ENCODE results near the gene LRSAM1. TPM values are rescaled to one million over a fixed set of nuclear protein-coding genes. Genes with fewer than 3 reads are reported as not detected.

The LRSAM1 gene
- total RNA-seq, 2 donors from 2014 or later, result 17.5 to 34.4 TPM

- peaks cover 60% of the 10 kb centered on the region for H3K36me3 Mint-ChIP-seq
- H3K9me3 Mint-ChIP-seq, result no peaks in the 10 kb centered on the region
- peak in 1 of 2 donors; percentile 11 for ATAC-seq
- H3K4me1 Mint-ChIP-seq (ENCODE audit: low read depth in 2 of 2), result peaks cover 44 to 46% of the 10 kb centered on the region in 2 donors
- no peak for DNase-seq (ENCODE audit: low spot score)
- peak overlapping the region; percentile 38 to 94 for H3K27ac Mint-ChIP-seq
- no peak overlapping the region for H3K4me3 Mint-ChIP-seq
- no peaks in the 10 kb centered on the region for H3K27me3 Mint-ChIP-seq
Measured at GRCh38 chr9:127444921-127445850, 6.1 kb upstream of the LRSAM1 start.

- ATAC-seq (no peak), DNase-seq (ENCODE audit: low spot score) (no peak)
- Mint-ChIP-seq H3K27ac (peak overlapping the region; percentile 93 to 94), H3K36me3 (peaks cover 58% of the 10 kb centered on the region), H3K4me1 (ENCODE audit: low read depth in 2 of 2) (peaks cover 49 to 53% of the 10 kb centered on the region in 2 donors), H3K27me3 (no peaks in the 10 kb centered on the region), H3K4me3 (no peak overlapping the region), H3K9me3 (no peaks in the 10 kb centered on the region)
Measured at GRCh38 chr9:127445851-127446712, 5.2 kb upstream of the LRSAM1 start.

- Mint-ChIP-seq H3K9me3 (no peaks in the 10 kb centered on the region), H3K27me3 (no peaks in the 10 kb centered on the region), H3K4me3 (peak overlapping the region; percentile 91), H3K27ac (peak overlapping the region; percentile 93 to 94), H3K36me3 (peaks cover 58% of the 10 kb centered on the region), H3K4me1 (ENCODE audit: low read depth in 2 of 2) (peaks cover 51 to 53% of the 10 kb centered on the region in 2 donors)
- DNase-seq (ENCODE audit: low spot score), result no peak
- ATAC-seq, result no peak
Measured at GRCh38 chr9:127446713-127447415, 4.4 kb upstream of the LRSAM1 start.

GRCh38 chr9:127447416-127448111 is 3.7 kb upstream of the LRSAM1 start:
- Mint-ChIP-seq H3K36me3 (peaks cover 58% of the 10 kb centered on the region), H3K4me3 (peak overlapping the region; percentile 91), H3K4me1 (ENCODE audit: low read depth in 2 of 2) (peaks cover 57 to 58% of the 10 kb centered on the region in 2 donors), H3K9me3 (no peaks in the 10 kb centered on the region), H3K27ac (peak overlapping the region; percentile 93 to 94), H3K27me3 (no peaks in the 10 kb centered on the region)
- ATAC-seq (no peak), DNase-seq (ENCODE audit: low spot score) (no peak)

- Mint-ChIP-seq H3K27me3 (no peaks in the 10 kb centered on the region), H3K4me3 (peak overlapping the region; percentile 91), H3K9me3 (no peaks in the 10 kb centered on the region), H3K36me3 (peaks cover 58% of the 10 kb centered on the region), H3K27ac (peak overlapping the region; percentile 93 to 94), H3K4me1 (ENCODE audit: low read depth in 2 of 2) (peaks cover 57 to 58% of the 10 kb centered on the region in 2 donors)
- DNase-seq (ENCODE audit: low spot score) (no peak), ATAC-seq (no peak)
Measured at GRCh38 chr9:127448112-127448805, 3.1 kb upstream of the LRSAM1 start.

GRCh38 chr9:127449332-127449966 is 1.9 kb upstream of the LRSAM1 start:
- DNase-seq (ENCODE audit: low spot score), result no peak
- Mint-ChIP-seq H3K4me1 (ENCODE audit: low read depth in 2 of 2) (peaks cover 54% of the 10 kb centered on the region in 2 donors), H3K9me3 (no peaks in the 10 kb centered on the region), H3K36me3 (peaks cover 51% of the 10 kb centered on the region), H3K27ac (peak overlapping the region; percentile 93 to 94), H3K4me3 (peak overlapping the region; percentile 91), H3K27me3 (no peaks in the 10 kb centered on the region)
- no peak for ATAC-seq

- no peaks in the 10 kb centered on the region for H3K9me3 Mint-ChIP-seq
- peaks cover 48 to 49% of the 10 kb centered on the region in 2 donors for H3K4me1 Mint-ChIP-seq (ENCODE audit: low read depth in 2 of 2)
- no peaks in the 10 kb centered on the region for H3K27me3 Mint-ChIP-seq
- peak in 1 of 2 donors; percentile 0 for ATAC-seq
- no peak for DNase-seq (ENCODE audit: low spot score)
- H3K4me3 Mint-ChIP-seq, result peak overlapping the region; percentile 91
- peaks cover 43% of the 10 kb centered on the region for H3K36me3 Mint-ChIP-seq
- H3K27ac Mint-ChIP-seq, result peak overlapping the region; percentile 93 to 94
Measured at GRCh38 chr9:127450243-127450760, 1.0 kb upstream of the LRSAM1 start.

GRCh38 chr9:127451608-127451857 is 223 bp downstream of the LRSAM1 start:
- DNase-seq (ENCODE audit: low spot score) (no peak), ATAC-seq (no peak)
- peak overlapping the region; percentile 93 to 94 for H3K27ac Mint-ChIP-seq
- no peaks in the 10 kb centered on the region for H3K9me3 Mint-ChIP-seq
- H3K4me1 Mint-ChIP-seq (ENCODE audit: low read depth in 2 of 2), result peaks cover 49 to 51% of the 10 kb centered on the region in 2 donors
- H3K27me3 Mint-ChIP-seq, result no peaks in the 10 kb centered on the region
- H3K36me3 Mint-ChIP-seq, result peaks cover 40% of the 10 kb centered on the region
- peak overlapping the region; percentile 91 for H3K4me3 Mint-ChIP-seq

GRCh38 chr9:127451858-127452656 is 747 bp downstream of the LRSAM1 start:
- H3K27me3 Mint-ChIP-seq, result no peaks in the 10 kb centered on the region
- ATAC-seq, result peak in 1 of 2 donors; percentile 10

GRCh38 chr9:127452691-127453090 is 1.4 kb downstream of the LRSAM1 start:
- Mint-ChIP-seq H3K36me3 (peaks cover 32% of the 10 kb centered on the region), H3K4me3 (peak overlapping the region; percentile 91), H3K4me1 (ENCODE audit: low read depth in 2 of 2) (peaks cover 41 to 42% of the 10 kb centered on the region in 2 donors), H3K9me3 (no peaks in the 10 kb centered on the region), H3K27ac (peak overlapping the region; percentile 93 to 94), H3K27me3 (no peaks in the 10 kb centered on the region)
- no peak for ATAC-seq
- no peak for DNase-seq (ENCODE audit: low spot score)

More at GRCh38 chr9:127451858-127452656, 747 bp downstream of the LRSAM1 start:
- Mint-ChIP-seq H3K27ac (peak overlapping the region; percentile 93 to 94), H3K9me3 (no peaks in the 10 kb centered on the region), H3K4me1 (ENCODE audit: low read depth in 2 of 2) (peaks cover 46 to 48% of the 10 kb centered on the region in 2 donors), H3K4me3 (peak overlapping the region; percentile 91), H3K36me3 (peaks cover 36% of the 10 kb centered on the region)
- DNase-seq (ENCODE audit: low spot score), result no peak

GRCh38 chr9:127455324-127455992 is 4.1 kb downstream of the LRSAM1 start:
- Mint-ChIP-seq H3K27me3 (no peaks in the 10 kb centered on the region), H3K27ac (peak overlapping the region in 1 of 2 donors; percentile 44), H3K4me1 (ENCODE audit: low read depth in 2 of 2) (peaks cover 16 to 17% of the 10 kb centered on the region in 2 donors), H3K9me3 (no peaks in the 10 kb centered on the region), H3K4me3 (no peak overlapping the region), H3K36me3 (peaks cover 4% of the 10 kb centered on the region)
- ATAC-seq (no peak), DNase-seq (ENCODE audit: low spot score) (no peak)

Data from natural killer cell treated with Interleukin-12 subunit alpha and Interleukin-12 subunit beta and Interleukin-15 and Interleukin-18, amount 100 ng/mL, for 72 hours (primary cell).